Endothelial cell of umbilical vein (primary cell): ENCODE data around the gene SH3RF1. TPM values are rescaled to one million over a fixed set of nuclear protein-coding genes. Genes with fewer than 3 reads are reported as not detected.

Experiments used
- BruUV-seq: library from RNA; stranded (reverse); fragments of 400-500 nt; replicated peaks from 2 replicates; lab custom pipeline; 2021; lab: Mats Ljungman, UMichigan
- CTCF ChIA-PET: fragments of 300-600, 350-600 bp; sonication (Branson Sonifier 250); formaldehyde crosslinking; loops from one replicate; lab custom pipeline; 2021; ENCODE audit warnings: antibody characterized with exemption, inconsistent platforms; lab: Charles Lee
- POLR2A ChIA-PET: fragments of 300-600, 350-600 bp; sonication (Branson Sonifier 250); formaldehyde crosslinking; loops from one replicate; lab custom pipeline; 2021; ENCODE audit warnings: antibody characterized with exemption, inconsistent platforms; lab: Charles Lee
- DNase-seq: peaks from one replicate; pipeline ENCODE4 v3.0.0-alpha.2; 2011; ENCODE audit warnings: low read depth, low spot score
- FAIRE-seq: peaks from 2 replicates; lab custom pipeline; 2011; peaks lifted over from hg19 to GRCh38; lab: Jason Lieb, UNC
- H2AFZ ChIP-seq: 2 replicates; pipeline ENCODE4 v1.6.0; 2012; ENCODE audit warnings: low read depth, low read length, control low read depth, inconsistent platforms
- H3K27ac ChIP-seq: 2 replicates; pipeline ENCODE4 v1.5.1; 2011; ENCODE audit warnings: low read depth, mild to moderate bottlenecking, control low read depth, low read length, moderate library complexity; ENCODE audit not compliant: insufficient read depth
- H3K27me3 ChIP-seq, 2 experiments: 2 replicates each; pipeline versions ENCODE4 v1.6.0 to v1.6.1; 2011; ENCODE audit warnings: low read length in 2 of 2, mixed read lengths in 1 of 2; ENCODE audit not compliant: control insufficient read depth in 2 of 2, insufficient read depth in 2 of 2
- H3K36me3 ChIP-seq, 2 experiments: 2 replicates in 1 of 2; 3 replicates in 1 of 2; pipeline ENCODE4 v1.5.1; 2011; ENCODE audit warnings: low read length in 2 of 2, mild to moderate bottlenecking in 1 of 2, moderate library complexity in 1 of 2; ENCODE audit not compliant: control insufficient read depth in 2 of 2, insufficient read depth in 2 of 2; ENCODE audit errors: extremely low read depth in 1 of 2
- H3K4me1 ChIP-seq: 3 replicates; pipeline ENCODE4 v1.5.1; 2011; ENCODE audit warnings: mild to moderate bottlenecking, low read length; ENCODE audit not compliant: control insufficient read depth, insufficient read depth; ENCODE audit errors: extremely low read depth
- H3K4me2 ChIP-seq: 2 replicates; pipeline ENCODE4 v1.6.1; 2011; ENCODE audit warnings: low read length, control low read depth, mixed read lengths; ENCODE audit not compliant: insufficient read depth
- H3K4me3 ChIP-seq, 3 experiments: fragments of 200-600 bp in 1 of 3; sonication (generic), shearing (Covaris generic) in 1 of 3; replicated peaks in 1 of 3; 2 replicates each; pipeline ENCODE4 v1.5.1; 2011 to 2016; ENCODE audit warnings: control low read depth in 3 of 3, low read length in 3 of 3, mild to moderate bottlenecking in 2 of 3, inconsistent platforms in 1 of 3, low read depth in 1 of 3, moderate library complexity in 1 of 3; ENCODE audit not compliant: insufficient read depth in 1 of 3
- H3K79me2 ChIP-seq: 2 replicates; pipeline ENCODE4 v1.6.0; 2012; ENCODE audit warnings: low read length, inconsistent platforms; ENCODE audit not compliant: control insufficient read depth, insufficient read depth
- H3K9ac ChIP-seq: replicated peaks from 2 replicates; pipeline ENCODE3; 2011; ENCODE audit warnings: low read length, control low read depth; ENCODE audit not compliant: insufficient read depth; ENCODE audit errors: extremely low read depth
- H3K9me1 ChIP-seq: replicated peaks from 3 replicates; pipeline ENCODE4 v1.6.0; 2011; ENCODE audit warnings: mild to moderate bottlenecking, low read length; ENCODE audit not compliant: control insufficient read depth, insufficient read depth; ENCODE audit errors: extremely low read depth
- H3K9me3 ChIP-seq: replicated peaks from 2 replicates; pipeline ENCODE4 v1.5.1; 2012; ENCODE audit warnings: low read length, inconsistent platforms; ENCODE audit not compliant: control insufficient read depth, insufficient read depth
- H4K20me1 ChIP-seq: replicated peaks from 2 replicates; pipeline ENCODE3; 2011; ENCODE audit warnings: mild to moderate bottlenecking, low read length; ENCODE audit not compliant: control insufficient read depth, insufficient read depth; ENCODE audit errors: extremely low read depth
- CTCF ChIP-seq, 2 donors: IDR thresholded peaks; 1 replicate in 1 of 2; 2 replicates in 1 of 2; pipeline ENCODE4 v1.5.1; 2011; ENCODE audit warnings: low read length in 2 of 2, mild to moderate bottlenecking in 2 of 2, moderate library complexity in 2 of 2, control low read depth in 1 of 2, inconsistent platforms in 1 of 2, low read depth in 1 of 2; ENCODE audit not compliant: insufficient read depth in 1 of 2; ENCODE audit errors: extremely low read depth in 1 of 2
- EZH2 ChIP-seq: IDR thresholded peaks from 2 replicates; pipeline ENCODE4 v1.6.1; 2012; ENCODE audit warnings: borderline replicate concordance, low read depth, mild to moderate bottlenecking, moderate library complexity, low read length, inconsistent platforms; ENCODE audit not compliant: severe bottlenecking
- FOS ChIP-seq: IDR thresholded peaks from 2 replicates; pipeline ENCODE4 v1.6.1; 2011; ENCODE audit warnings: mild to moderate bottlenecking, low read length, moderate library complexity, borderline replicate concordance; ENCODE audit not compliant: insufficient read depth
- GATA2 ChIP-seq: IDR thresholded peaks from 2 replicates; pipeline ENCODE4 v1.7.0; 2011; ENCODE audit warnings: low read depth, mild to moderate bottlenecking, moderate library complexity, mixed read lengths, low read length; ENCODE audit not compliant: insufficient read length, insufficient read depth
- MAX ChIP-seq: IDR thresholded peaks from 2 replicates; pipeline ENCODE4 v1.6.1; 2011; ENCODE audit not compliant: insufficient read depth, insufficient read length
- MYC ChIP-seq: IDR thresholded peaks from one replicate; pipeline ENCODE4 v1.6.1; 2011; ENCODE audit warnings: mild to moderate bottlenecking, low read depth, low read length
- POLR2A ChIP-seq: IDR thresholded peaks from 2 replicates; pipeline ENCODE4 v1.6.1; 2012; ENCODE audit warnings: low read depth, mild to moderate bottlenecking, control low read depth, low read length
- dilution Hi-C: fragments of 300-500 bp; cut with MboI; formaldehyde crosslinking; loops from one replicate; pipeline ENCODE4 v1.15.0; 2019; ENCODE audit warnings: low sequenced_read_pairs; ENCODE audit not compliant: extremely low pct_ligation_motif_present
- intact Hi-C: fragments of 100-400 bp; cut with micrococcal nuclease; formaldehyde crosslinking; loops from one replicate; pipeline ENCODE4 v1.10.0; 2022
- polyA plus RNA-seq, 4 experiments: library from polyadenylated mRNA; depleted of rRNA in 3 of 4; stranded (reverse) in 3 of 4; unstranded in 1 of 4; fragments of >200 nt; gene quantifications; 2 replicates each; pipeline versions ENCODE4 v1.2.1 to v1.2.3, GENCODE V29; 2011 to 2012; ENCODE audit warnings: missing spikeins in 1 of 4
- total RNA-seq: library from RNA; stranded (reverse); gene quantifications from 2 replicates; pipeline ENCODE4 v1.2.3, GENCODE V29; 2021

Gene SH3RF1
- total and polyA plus RNA-seq, 2 donors (not counting 3 experiments of a cell fraction or from before 2014, with no cell fraction given) = 16.2 to 24.9 TPM

GRCh38 chr4:169152899-169153298, 117.9 kb downstream of the SH3RF1 start:
- H3K9me1 ChIP-seq = no peaks in the 10 kb centered on the region
- H3K27ac ChIP-seq = no peak overlapping the region
- peaks cover 57% of the 10 kb centered on the region for H3K4me1 ChIP-seq
- H3K9ac ChIP-seq = no peak overlapping the region
- H3K4me2 ChIP-seq = no peak overlapping the region
- peaks cover 2 to 11% of the 10 kb centered on the region in 2 experiments for H3K36me3 ChIP-seq
- H3K4me3 ChIP-seq = no peak overlapping the region
- no peak for DNase-seq
- no peaks in the 10 kb centered on the region for H4K20me1 ChIP-seq
- TF ChIP-seq EZH2 = no peak
- TF ChIP-seq CTCF (IDR thresholded peaks at IDR 0.05; ENCODE audit: extremely low read depth in 1 of 2, insufficient read depth in 1 of 2, low read depth in 1 of 2, low read length in 2 of 2) = no peak
- no peak for TF ChIP-seq MYC
- no peak for TF ChIP-seq FOS
- TF ChIP-seq POLR2A = no peak
- TF ChIP-seq MAX = no peak
- no peak for TF ChIP-seq GATA2
- intact Hi-C loops = no loop called here
- H3K27me3 ChIP-seq = no peaks in the 10 kb centered on the region
- no TSS peak for BruUV-seq
- dilution Hi-C loops = no loop called here
- H2AFZ ChIP-seq = no peak overlapping the region
- FAIRE-seq = no peak
- H3K79me2 ChIP-seq = peaks cover 30% of the 10 kb centered on the region
- CTCF ChIA-PET = interaction anchor here (0.8 kb wide), 1 partner anchor 37 kb away, joined by 4 read pairs; no protein-coding TSS in a partner anchor
- POLR2A ChIA-PET = no interaction called here
- no peaks in the 10 kb centered on the region for H3K9me3 ChIP-seq
